Hematopoietic multipotent progenitor cell (in vitro differentiated cells): Measurements from ENCODE around the gene ACOT11. TPM values are rescaled to one million over a fixed set of nuclear protein-coding genes. Genes with fewer than 3 reads are reported as not detected.

ENCODE experiments used
- DNase-seq, 3 donors: peaks; one replicate each; pipeline ENCODE4 v3.0.0-alpha.2; 2011 to 2015; ENCODE audit warnings: low read depth in 2 of 3, low spot score in 2 of 3
- total RNA-seq: library from RNA; depleted of rRNA; stranded (reverse); fragments of >200 nt; gene quantifications from one replicate; pipeline ENCODE4 v1.2.3, GENCODE V29; 2012

ACOT11 gene
- total RNA-seq, 1 donor: 23.7 TPM

- no peak for DNase-seq
These were observed 11.8 kb downstream of the ACOT11 start for GRCh38 chr1:54559771-54560231.

GRCh38 chr1:54564312-54565112, 16.5 kb downstream of the ACOT11 start:
- DNase-seq: no peak

GRCh38 chr1:54565113-54565501, 17.1 kb downstream of the ACOT11 start:
- DNase-seq: no peak

- no peak for DNase-seq
These were observed 18.6 kb downstream of the ACOT11 start for GRCh38 chr1:54566438-54567141.

GRCh38 chr1:54567961-54568360, 19.9 kb downstream of the ACOT11 start:
- no peak for DNase-seq

GRCh38 chr1:54569339-54569738, 21.3 kb downstream of the ACOT11 start:
- DNase-seq: no peak

GRCh38 chr1:54570161-54570560, 22.1 kb downstream of the ACOT11 start:
- DNase-seq: no peak

- DNase-seq: no peak
These were observed 23.3 kb downstream of the ACOT11 start for GRCh38 chr1:54571326-54571725.

- no peak for DNase-seq
These were observed 23.9 kb downstream of the ACOT11 start for GRCh38 chr1:54571803-54572541.

GRCh38 chr1:54572542-54572850, 24.5 kb downstream of the ACOT11 start:
- no peak for DNase-seq

- DNase-seq: no peak
These were observed 26.2 kb downstream of the ACOT11 start for GRCh38 chr1:54574158-54574778.

GRCh38 chr1:54575161-54575560, 27.1 kb downstream of the ACOT11 start:
- no peak for DNase-seq

GRCh38 chr1:54575605-54576290, 27.7 kb downstream of the ACOT11 start:
- no peak for DNase-seq

GRCh38 chr1:54577612-54578011, 29.6 kb downstream of the ACOT11 start:
- no peak for DNase-seq

- no peak for DNase-seq
These were observed 31.3 kb downstream of the ACOT11 start for GRCh38 chr1:54579337-54579781.

GRCh38 chr1:54580856-54581550, 33.0 kb downstream of the ACOT11 start:
- DNase-seq: no peak

GRCh38 chr1:54581621-54582035, 33.6 kb downstream of the ACOT11 start:
- DNase-seq: no peak

GRCh38 chr1:54582566-54583306, 34.7 kb downstream of the ACOT11 start:
- DNase-seq: no peak

- no peak for DNase-seq
These were observed 35.3 kb downstream of the ACOT11 start for GRCh38 chr1:54583307-54583686.
